Skeletal muscle satellite cell (primary cell): ENCODE measurements around the gene HLA-DPA1. TPM values are rescaled to one million over a fixed set of nuclear protein-coding genes. Genes with fewer than 3 reads are reported as not detected.

ENCODE experiments used
- H3K27me3 ChIP-seq: 2 replicates; pipeline ENCODE4 v1.7.0; 2013; ENCODE audit warnings: low read length; ENCODE audit not compliant: control insufficient read depth, insufficient read depth
- H3K36me3 ChIP-seq: 2 replicates; pipeline ENCODE4 v1.7.0; 2013; ENCODE audit warnings: mild to moderate bottlenecking, control low read depth, low read length; ENCODE audit not compliant: insufficient read depth
- H3K4me1 ChIP-seq: 2 replicates; pipeline ENCODE4 v1.7.0; 2013; ENCODE audit warnings: low read length; ENCODE audit not compliant: control insufficient read depth, insufficient read depth
- H3K4me2 ChIP-seq: 2 replicates; pipeline ENCODE4 v1.7.0; 2013; ENCODE audit warnings: mild to moderate bottlenecking, low read length
- H3K4me3 ChIP-seq: 2 replicates; pipeline ENCODE4 v1.7.0; 2013; ENCODE audit warnings: low read length
- H3K9ac ChIP-seq: 2 replicates; pipeline ENCODE4 v1.7.0; 2013; ENCODE audit warnings: mild to moderate bottlenecking, low read depth, low read length, moderate library complexity
- H3K9me3 ChIP-seq: replicated peaks from 2 replicates; pipeline ENCODE4 v1.7.0; 2013; ENCODE audit warnings: mild to moderate bottlenecking, control low read depth, low read length
- total RNA-seq: library from RNA; depleted of rRNA; stranded (reverse); fragments of >200 nt; gene quantifications from 2 replicates; pipeline ENCODE4 v1.2.3, GENCODE V29; 2012; rRNA removed

Gene HLA-DPA1
- 0.51 and 2.2 TPM in 2 replicates for total RNA-seq

DNA sequence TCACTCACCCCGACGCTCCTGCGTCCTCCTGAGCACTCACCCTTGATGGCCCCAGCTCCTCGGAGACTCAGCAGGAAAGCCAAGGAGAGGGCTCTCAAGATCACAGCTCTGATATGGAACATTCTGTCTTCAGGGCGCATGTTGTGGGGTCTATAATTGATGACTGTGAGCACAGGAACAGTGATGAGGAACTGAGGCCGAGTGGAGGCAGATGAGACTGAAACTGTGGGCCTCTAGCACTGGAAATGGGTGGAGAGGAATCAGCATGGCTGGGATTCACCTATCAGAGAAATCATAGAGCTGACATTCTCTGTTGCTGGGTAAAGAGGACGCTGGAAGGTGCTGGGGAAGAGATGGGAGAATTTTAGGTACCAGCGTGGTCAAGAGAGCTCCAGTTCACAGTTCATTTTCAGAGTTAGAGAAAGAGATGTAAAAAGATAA, at the start of gene HLA-DPA1:
HLA-DPA1 (minus strand) TSS at position 219 of the 441 bp plus-strand sequence.
- Histone ChIP-seq H3K9me3 (no peaks in the 10 kb centered on the region), H3K4me3 (no peak within 1 kb of the TSS), H3K27me3 (peaks cover 58% of the 10 kb centered on the region), H3K4me2 (no peak within 1 kb of the TSS), H3K36me3 (no peaks in the 10 kb centered on the region), H3K9ac (no peak within 1 kb of the TSS), H3K4me1 (no peaks in the 10 kb centered on the region)

DNA sequence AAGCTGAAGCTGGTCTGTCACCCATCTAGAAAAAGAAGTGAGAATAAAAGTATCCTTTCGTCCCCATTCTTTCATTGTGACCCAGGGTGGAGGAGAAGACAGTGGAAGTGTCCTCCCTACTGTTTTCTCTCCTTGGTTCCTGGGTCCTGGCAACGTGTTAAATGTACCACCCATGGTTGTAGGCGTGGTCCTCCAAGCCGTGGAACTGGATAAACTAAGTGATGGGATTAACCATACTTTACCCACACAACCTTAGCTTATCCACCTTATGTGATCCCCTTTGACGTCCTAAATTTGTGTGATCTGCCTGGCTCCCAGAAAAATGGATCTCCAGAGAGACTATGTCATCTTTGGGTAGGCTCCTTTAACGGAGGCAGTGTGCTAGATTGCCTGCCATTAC, 49.7 kb upstream of the HLA-DPA1 start:
- H3K4me1 ChIP-seq, result no peaks in the 10 kb centered on the region
- H3K4me2 ChIP-seq, result no peak overlapping the region
- H3K9me3 ChIP-seq, result no peaks in the 10 kb centered on the region
- peaks cover 55% of the 10 kb centered on the region for H3K27me3 ChIP-seq
- no peak overlapping the region for H3K4me3 ChIP-seq
- H3K36me3 ChIP-seq, result no peaks in the 10 kb centered on the region
- H3K9ac ChIP-seq, result no peak overlapping the region

GRCh38 chr6:33120001-33120400, 46.6 kb upstream of the HLA-DPA1 start:
- Histone ChIP-seq H3K9me3 (no peaks in the 10 kb centered on the region), H3K27me3 (peaks cover 64% of the 10 kb centered on the region), H3K4me3 (no peak overlapping the region), H3K4me1 (no peaks in the 10 kb centered on the region), H3K9ac (no peak overlapping the region), H3K4me2 (no peak overlapping the region), H3K36me3 (no peaks in the 10 kb centered on the region)

DNA sequence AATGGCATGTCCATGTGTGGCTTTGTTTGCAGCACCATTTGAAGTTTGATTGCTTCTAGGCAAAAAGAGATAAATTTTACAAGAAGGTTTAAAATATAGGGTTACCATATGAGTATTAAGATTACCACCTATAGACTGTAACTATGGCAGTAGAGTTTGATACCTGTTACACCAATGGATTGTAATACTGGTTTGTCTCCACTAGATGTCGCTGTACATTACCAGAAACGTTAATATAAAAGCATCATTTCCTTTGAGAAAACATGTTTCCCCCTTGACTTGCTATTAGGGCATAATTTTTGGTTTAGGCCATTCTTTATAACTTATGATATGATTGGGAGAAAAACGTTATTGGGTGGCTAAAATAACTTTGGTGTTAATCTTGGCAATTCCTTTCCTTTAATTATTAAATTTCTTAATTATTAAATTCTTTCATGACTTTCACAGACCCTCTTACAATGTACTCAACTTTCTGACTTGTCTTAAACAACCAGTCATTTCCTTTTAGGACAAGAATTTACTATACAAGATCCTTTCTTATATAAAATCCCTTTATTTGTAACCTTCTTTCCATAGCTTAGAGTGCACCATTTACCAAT, 45.2 kb upstream of the HLA-DPA1 start:
- no peaks in the 10 kb centered on the region for H3K4me1 ChIP-seq
- H3K4me3 ChIP-seq, result no peak overlapping the region
- no peaks in the 10 kb centered on the region for H3K36me3 ChIP-seq
- peaks cover 77% of the 10 kb centered on the region for H3K27me3 ChIP-seq
- H3K9me3 ChIP-seq, result no peaks in the 10 kb centered on the region
- no peak overlapping the region for H3K4me2 ChIP-seq
- no peak overlapping the region for H3K9ac ChIP-seq

GRCh38 chr6:33117811-33118277, 44.4 kb upstream of the HLA-DPA1 start:
- Histone ChIP-seq H3K4me1 (no peaks in the 10 kb centered on the region), H3K4me3 (no peak overlapping the region), H3K9me3 (no peaks in the 10 kb centered on the region), H3K36me3 (no peaks in the 10 kb centered on the region), H3K4me2 (no peak overlapping the region), H3K27me3 (peaks cover 85% of the 10 kb centered on the region), H3K9ac (no peak overlapping the region)

DNA sequence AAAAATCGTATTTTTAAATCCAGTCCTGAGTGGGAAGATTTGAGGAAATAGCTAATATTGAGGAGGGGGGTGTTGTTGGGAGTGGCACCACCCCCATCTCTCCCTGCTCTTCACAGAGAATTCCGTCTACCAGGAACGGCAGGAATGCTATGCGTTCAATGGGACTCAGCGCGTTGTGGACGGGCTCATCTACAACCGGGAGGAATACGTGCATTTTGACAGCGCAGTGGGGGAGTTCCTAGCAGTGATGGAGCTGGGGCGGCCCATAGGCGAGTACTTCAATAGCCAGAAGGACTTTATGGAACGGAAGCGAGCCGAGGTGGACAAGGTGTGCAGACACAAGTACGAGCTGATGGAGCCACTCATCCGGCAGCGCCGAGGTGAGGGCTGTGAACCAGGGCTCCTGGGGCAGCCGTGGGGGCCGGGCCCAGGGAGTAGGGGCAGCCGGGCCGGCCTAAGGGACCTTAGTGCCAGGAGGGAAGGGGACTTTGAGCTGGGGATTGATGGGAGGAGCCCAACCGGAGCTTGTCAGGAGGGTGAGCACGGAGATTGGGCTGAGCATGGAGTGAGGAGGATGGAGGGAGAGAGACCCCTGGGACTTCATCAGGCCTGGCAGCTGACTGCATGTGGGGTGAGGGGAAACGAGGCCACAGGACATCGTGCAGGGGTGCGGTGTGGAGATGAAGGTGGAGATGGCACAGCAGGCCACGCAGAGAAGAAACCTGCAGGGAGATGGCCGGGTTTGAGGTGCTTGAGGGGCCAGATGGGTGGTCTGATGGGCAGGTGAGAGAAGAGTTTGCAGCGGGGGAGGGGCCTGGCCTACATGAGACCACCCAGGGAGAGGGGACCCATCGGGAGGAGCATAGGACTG, 43.6 kb upstream of the HLA-DPA1 start:
- H3K4me1 ChIP-seq, result no peaks in the 10 kb centered on the region
- no peak overlapping the region for H3K9ac ChIP-seq
- H3K4me2 ChIP-seq, result no peak overlapping the region
- no peaks in the 10 kb centered on the region for H3K36me3 ChIP-seq
- H3K9me3 ChIP-seq, result no peaks in the 10 kb centered on the region
- no peak overlapping the region for H3K4me3 ChIP-seq
- H3K27me3 ChIP-seq, result peaks cover 83% of the 10 kb centered on the region

DNA sequence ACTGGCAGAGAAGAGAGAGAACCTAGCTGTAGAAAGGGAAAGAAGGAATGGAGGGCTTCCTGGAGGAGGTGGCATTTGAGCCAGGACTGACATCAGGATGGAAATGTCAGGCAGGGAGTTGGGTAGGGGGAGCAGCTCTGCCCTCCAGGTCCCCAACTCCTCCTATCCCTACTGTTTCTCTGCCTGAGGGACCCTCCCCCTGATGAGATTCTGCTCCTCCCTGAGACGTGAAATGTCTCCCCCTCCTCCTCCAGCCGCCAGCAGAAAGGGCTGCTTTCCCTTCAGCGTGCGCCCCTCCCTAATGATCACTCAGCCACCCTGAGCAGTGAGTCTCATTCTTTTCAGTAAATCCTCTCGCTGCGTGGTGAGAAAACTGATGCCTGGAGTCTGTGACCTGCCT, 43.0 kb upstream of the HLA-DPA1 start:
- Histone ChIP-seq H3K4me1 (no peaks in the 10 kb centered on the region), H3K36me3 (no peaks in the 10 kb centered on the region), H3K4me3 (no peak overlapping the region), H3K4me2 (no peak overlapping the region), H3K9ac (no peak overlapping the region), H3K27me3 (peaks cover 86% of the 10 kb centered on the region), H3K9me3 (no peaks in the 10 kb centered on the region)

- Histone ChIP-seq H3K9ac (no peak overlapping the region), H3K4me1 (no peaks in the 10 kb centered on the region), H3K4me2 (no peak overlapping the region), H3K9me3 (no peaks in the 10 kb centered on the region), H3K36me3 (no peaks in the 10 kb centered on the region), H3K4me3 (no peak overlapping the region), H3K27me3 (peaks cover 86% of the 10 kb centered on the region)
Measured at GRCh38 chr6:33114406-33114805, 41.0 kb upstream of the HLA-DPA1 start.

GRCh38 chr6:33113755-33114154, 40.3 kb upstream of the HLA-DPA1 start:
- Histone ChIP-seq H3K4me1 (no peaks in the 10 kb centered on the region), H3K4me2 (no peak overlapping the region), H3K36me3 (no peaks in the 10 kb centered on the region)

DNA sequence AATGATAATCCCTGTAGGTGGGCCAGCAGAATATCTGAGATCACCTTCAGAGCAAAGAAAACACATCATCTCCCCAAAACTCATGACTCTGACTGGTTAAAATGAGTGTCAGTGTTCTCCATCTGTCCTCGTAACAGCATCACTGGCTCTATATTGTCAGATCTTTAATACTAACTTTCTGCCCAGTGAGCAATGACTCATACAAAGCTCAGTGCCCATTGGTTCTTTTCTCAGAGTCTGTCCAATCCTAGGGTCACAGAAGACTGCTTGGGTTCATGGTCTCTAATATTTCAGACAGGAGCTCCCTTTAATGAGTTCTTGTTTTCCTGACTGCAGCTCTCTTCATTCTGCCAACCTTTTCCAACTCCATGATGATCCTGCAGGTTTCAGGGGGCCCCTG, 38.7 kb upstream of the HLA-DPA1 start:
- no peaks in the 10 kb centered on the region for H3K36me3 ChIP-seq
- H3K4me3 ChIP-seq, result no peak overlapping the region
- no peaks in the 10 kb centered on the region for H3K9me3 ChIP-seq
- H3K4me2 ChIP-seq, result no peak overlapping the region
- peaks cover 88% of the 10 kb centered on the region for H3K27me3 ChIP-seq
- no peak overlapping the region for H3K9ac ChIP-seq
- H3K4me1 ChIP-seq, result no peaks in the 10 kb centered on the region

More at GRCh38 chr6:33113755-33114154, 40.3 kb upstream of the HLA-DPA1 start:
- no peak overlapping the region for H3K4me3 ChIP-seq
- H3K9me3 ChIP-seq, result no peaks in the 10 kb centered on the region
- H3K27me3 ChIP-seq, result peaks cover 87% of the 10 kb centered on the region
- H3K9ac ChIP-seq, result no peak overlapping the region

DNA sequence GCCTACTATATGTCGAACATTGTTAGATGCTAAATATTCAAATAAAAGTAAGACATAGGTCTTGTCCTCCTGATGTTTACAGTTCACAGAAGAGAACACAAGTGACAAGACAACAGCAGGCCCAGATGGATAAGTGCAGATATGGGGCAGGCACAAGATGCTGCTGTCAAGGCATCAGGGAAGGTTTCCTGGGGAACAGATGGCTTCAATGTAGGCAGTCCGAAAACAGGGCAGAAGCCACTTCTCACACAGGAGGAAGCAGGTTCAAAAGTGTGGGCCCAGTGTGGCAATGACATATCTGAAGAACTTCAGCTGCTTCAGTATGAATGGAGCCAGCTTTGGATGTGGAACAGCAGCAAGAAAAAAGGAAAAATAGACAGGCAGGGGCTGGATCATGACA, 34.9 kb upstream of the HLA-DPA1 start:
- H3K4me2 ChIP-seq, result no peak overlapping the region
- peaks cover 77% of the 10 kb centered on the region for H3K27me3 ChIP-seq
- H3K9ac ChIP-seq, result no peak overlapping the region
- no peaks in the 10 kb centered on the region for H3K4me1 ChIP-seq
- no peak overlapping the region for H3K4me3 ChIP-seq
- no peaks in the 10 kb centered on the region for H3K9me3 ChIP-seq
- H3K36me3 ChIP-seq, result no peaks in the 10 kb centered on the region
